OCI-LY7 (cell line): ENCODE measurements around the gene BZW2. TPM values are rescaled to one million over a fixed set of nuclear protein-coding genes. Genes with fewer than 3 reads are reported as not detected.

Experiments
- BruUV-seq: library from RNA; stranded (reverse); fragments of 400-500 nt; replicated peaks from 2 replicates; lab custom pipeline; 2021; lab: Mats Ljungman, UMichigan
- CTCF ChIA-PET: fragments of 300-600 bp; sonication (Branson Sonifier 250); formaldehyde crosslinking; loops from one replicate; lab custom pipeline; 2022; ENCODE audit warnings: antibody characterized with exemption; ENCODE audit not compliant: unreplicated experiment; lab: Charles Lee
- POLR2A ChIA-PET: fragments of 300-600 bp; sonication (Branson Sonifier 250); formaldehyde crosslinking; loops from one replicate; lab custom pipeline; 2022; ENCODE audit warnings: antibody characterized with exemption; lab: Charles Lee
- DNase-seq: peaks from one replicate; pipeline ENCODE4 v3.0.0-alpha.2; 2015; ENCODE audit warnings: low spot score
- H2AFZ ChIP-seq: fragments of 200-600 bp; sonication (generic), shearing (Covaris generic); 2 replicates; pipeline ENCODE4 v1.6.1; 2014; ENCODE audit warnings: mild to moderate bottlenecking, antibody characterized with exemption, low read length, moderate library complexity
- H3K27ac ChIP-seq: fragments of 200-600 bp; sonication (generic); 2 replicates; pipeline ENCODE4 v1.5.1; 2014; ENCODE audit warnings: mixed run types, low read depth, mild to moderate bottlenecking, moderate library complexity, low read length, inconsistent platforms; ENCODE audit not compliant: poor library complexity, severe bottlenecking
- H3K36me3 ChIP-seq: fragments of 200-600 bp; sonication (generic); 2 replicates; pipeline ENCODE4 v1.6.1; 2014; ENCODE audit warnings: mild to moderate bottlenecking, antibody characterized with exemption, low read length, moderate library complexity, mixed read lengths; ENCODE audit not compliant: insufficient read depth
- H3K4me1 ChIP-seq: fragments of 200-600 bp; sonication (generic); 2 replicates; pipeline ENCODE4 v1.5.1; 2014; ENCODE audit warnings: mild to moderate bottlenecking, low read length; ENCODE audit not compliant: insufficient read depth, poor library complexity, severe bottlenecking
- H3K4me2 ChIP-seq: fragments of 200-600 bp; sonication (generic); 2 replicates; pipeline ENCODE4 v1.6.1; 2014; ENCODE audit warnings: mild to moderate bottlenecking, low read length
- H3K4me3 ChIP-seq: fragments of 200-600 bp; sonication (generic); 2 replicates; pipeline ENCODE4 v1.5.1; 2014; ENCODE audit warnings: mild to moderate bottlenecking, low read depth, low read length; ENCODE audit not compliant: poor library complexity, severe bottlenecking
- H3K79me2 ChIP-seq: fragments of 200-600 bp; sonication (generic); 2 replicates; pipeline ENCODE4 v1.6.1; 2016; ENCODE audit warnings: low read depth, mild to moderate bottlenecking, low read length, moderate library complexity, mixed read lengths; ENCODE audit not compliant: insufficient read depth
- H3K9me2 ChIP-seq: fragments of 200-600 bp; sonication (generic); 2 replicates; pipeline ENCODE4 v1.6.1; 2016; ENCODE audit warnings: mild to moderate bottlenecking, low read length, mixed read lengths; ENCODE audit not compliant: insufficient read depth
- H3K9me3 ChIP-seq: fragments of 200-600 bp; sonication (generic); 2 replicates; pipeline ENCODE4 v1.6.1; 2014; ENCODE audit warnings: mild to moderate bottlenecking, mixed run types, low read length, mixed read lengths
- H4K20me1 ChIP-seq: fragments of 200-600 bp; sonication (generic); 2 replicates; pipeline ENCODE4 v1.6.1; 2014; ENCODE audit warnings: mild to moderate bottlenecking, antibody characterized with exemption, low read length, moderate library complexity, mixed read lengths; ENCODE audit not compliant: insufficient read depth
- EZH2phosphoT487 ChIP-seq: fragments of 200-600 bp; sonication (generic); IDR thresholded peaks from 2 replicates; pipeline ENCODE4 v1.6.1; 2018; ENCODE audit warnings: low read depth, borderline replicate concordance, mild to moderate bottlenecking, mixed run types, antibody characterized with exemption, low read length, moderate library complexity, mixed read lengths
- intact Hi-C: fragments of 100-400 bp; cut with micrococcal nuclease; formaldehyde crosslinking; loops from one replicate; pipeline ENCODE4 v1.10.0; 2022; ENCODE audit not compliant: unreplicated experiment
- total RNA-seq, 2 experiments: library from RNA; depleted of rRNA in 1 of 2; stranded (reverse); fragments of >200 nt in 1 of 2; shearing (Covaris generic) in 1 of 2; gene quantifications; 2 replicates each; pipeline ENCODE4 v1.2.3, GENCODE V29; 2014 to 2022
- TF ChIP-seq, protein P1 (sequence below): fragments of 200-600 bp; sonication (generic); conservative IDR thresholded peaks from 2 replicates; pipeline ENCODE4 v1.5.1; 2014; ENCODE audit warnings: mild to moderate bottlenecking, antibody characterized with exemption, low read length, moderate library complexity, mixed read lengths

The BZW2 gene
- total RNA-seq, 2 experiments from 2014 or later, result 66.8 to 75.2 TPM

DNA sequence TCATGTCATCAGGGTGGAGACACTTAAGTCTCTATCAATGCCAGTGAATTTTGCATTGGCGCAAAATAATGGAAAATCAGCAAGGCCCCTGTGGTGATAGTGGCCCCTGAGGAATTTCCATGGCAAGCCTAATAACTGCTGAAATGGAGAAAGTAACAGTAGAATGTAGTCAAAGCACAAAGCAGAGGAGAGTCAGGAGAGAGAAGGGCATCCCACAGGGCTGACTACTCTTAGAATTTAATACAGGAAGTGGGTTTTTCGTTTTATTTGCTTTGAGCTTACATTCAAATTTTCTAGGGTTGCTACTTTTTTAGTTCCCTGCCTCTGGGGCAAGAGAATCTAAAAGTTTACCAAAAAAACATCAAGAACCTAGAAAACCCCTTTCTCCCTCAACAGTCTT, 39.0 kb downstream of the BZW2 start:
- peak; percentile 27 for DNase-seq
- BruUV-seq, result no TSS peak
- peak overlapping the region; percentile 38 for H3K27ac ChIP-seq
- H3K4me3 ChIP-seq, result no peak overlapping the region
- intact Hi-C loops, result no loop called here
- no peak for TF ChIP-seq EZH2phosphoT487
- TF ChIP-seq, protein P1, sequence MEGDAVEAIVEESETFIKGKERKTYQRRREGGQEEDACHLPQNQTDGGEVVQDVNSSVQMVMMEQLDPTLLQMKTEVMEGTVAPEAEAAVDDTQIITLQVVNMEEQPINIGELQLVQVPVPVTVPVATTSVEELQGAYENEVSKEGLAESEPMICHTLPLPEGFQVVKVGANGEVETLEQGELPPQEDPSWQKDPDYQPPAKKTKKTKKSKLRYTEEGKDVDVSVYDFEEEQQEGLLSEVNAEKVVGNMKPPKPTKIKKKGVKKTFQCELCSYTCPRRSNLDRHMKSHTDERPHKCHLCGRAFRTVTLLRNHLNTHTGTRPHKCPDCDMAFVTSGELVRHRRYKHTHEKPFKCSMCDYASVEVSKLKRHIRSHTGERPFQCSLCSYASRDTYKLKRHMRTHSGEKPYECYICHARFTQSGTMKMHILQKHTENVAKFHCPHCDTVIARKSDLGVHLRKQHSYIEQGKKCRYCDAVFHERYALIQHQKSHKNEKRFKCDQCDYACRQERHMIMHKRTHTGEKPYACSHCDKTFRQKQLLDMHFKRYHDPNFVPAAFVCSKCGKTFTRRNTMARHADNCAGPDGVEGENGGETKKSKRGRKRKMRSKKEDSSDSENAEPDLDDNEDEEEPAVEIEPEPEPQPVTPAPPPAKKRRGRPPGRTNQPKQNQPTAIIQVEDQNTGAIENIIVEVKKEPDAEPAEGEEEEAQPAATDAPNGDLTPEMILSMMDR, result no peak
- H3K4me1 ChIP-seq, result peaks cover 22% of the 10 kb centered on the region
- H3K9me2 ChIP-seq, result no peaks in the 10 kb centered on the region
- H3K4me2 ChIP-seq, result peak overlapping the region; percentile 57
- no peaks in the 10 kb centered on the region for H4K20me1 ChIP-seq
- no peaks in the 10 kb centered on the region for H3K79me2 ChIP-seq
- H3K36me3 ChIP-seq, result peaks cover 97% of the 10 kb centered on the region
- CTCF ChIA-PET, result no interaction called here
- POLR2A ChIA-PET, result interaction anchor here (1.1 to 1.3 kb wide), 3 partner anchors 9 to 22 kb away, joined by 3 read pairs; no protein-coding TSS in a partner anchor
- no peak overlapping the region for H2AFZ ChIP-seq
- H3K9me3 ChIP-seq, result no peaks in the 10 kb centered on the region

DNA sequence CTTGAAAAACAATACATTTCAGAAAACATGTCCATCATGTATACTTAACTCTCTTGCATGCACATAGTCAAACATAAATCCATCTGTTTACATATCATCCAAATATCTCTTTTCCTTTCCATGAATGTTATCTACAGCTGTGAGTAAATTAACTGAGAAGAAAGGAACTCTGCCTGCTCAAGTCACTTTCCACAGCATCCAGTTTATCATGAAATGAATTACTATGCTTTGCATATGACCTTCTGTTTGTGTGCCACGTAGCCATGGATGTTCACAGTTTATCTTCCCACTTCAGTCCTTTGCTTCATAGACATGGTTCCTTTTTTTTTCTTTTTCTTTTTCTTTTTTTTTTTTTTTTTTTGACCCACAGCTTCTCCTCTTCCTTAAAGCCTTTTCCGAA, 39.6 kb downstream of the BZW2 start:
- DNase-seq, result no peak
- Histone ChIP-seq H4K20me1 (no peaks in the 10 kb centered on the region), H3K9me2 (no peaks in the 10 kb centered on the region), H3K36me3 (peaks cover 97% of the 10 kb centered on the region), H3K27ac (peak overlapping the region; percentile 38), H2AFZ (no peak overlapping the region), H3K4me1 (peaks cover 22% of the 10 kb centered on the region), H3K79me2 (no peaks in the 10 kb centered on the region), H3K9me3 (no peaks in the 10 kb centered on the region), H3K4me2 (peak overlapping the region; percentile 57; the same call in 1 of the 2 replicates), H3K4me3 (no peak overlapping the region)
- BruUV-seq, result no TSS peak
- ChIA-PET POLR2A (interaction anchor here (1.1 to 1.3 kb wide), 2 partner anchors 9 to 13 kb away, joined by 3 read pairs; no protein-coding TSS in a partner anchor), CTCF (no interaction called here)
- intact Hi-C loops, result no loop called here
- no peak for TF ChIP-seq EZH2phosphoT487
- TF ChIP-seq, protein P1, result no peak

DNA sequence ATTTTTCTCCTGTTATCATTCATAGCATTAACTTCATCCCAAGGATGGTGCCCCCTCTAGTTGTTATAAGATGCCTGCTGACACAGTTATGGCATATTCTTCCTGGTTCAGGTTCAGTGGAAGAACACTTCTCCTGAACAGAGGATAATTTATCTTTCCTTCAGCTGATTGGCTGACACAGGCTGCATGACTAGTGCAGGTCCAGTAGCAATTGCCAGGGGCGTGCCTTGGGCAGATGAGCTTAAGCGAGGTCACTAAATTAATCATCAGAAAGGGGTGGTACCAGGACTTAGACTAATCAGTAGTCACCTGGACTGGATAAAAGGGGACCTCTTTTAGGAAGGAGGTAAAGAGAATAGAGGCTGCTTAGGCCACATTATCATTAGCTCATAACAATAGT, 42.3 kb downstream of the BZW2 start:
- H3K36me3 ChIP-seq, result peaks cover 97% of the 10 kb centered on the region
- intact Hi-C loops, result no loop called here
- H3K4me3 ChIP-seq, result no peak overlapping the region
- no peaks in the 10 kb centered on the region for H4K20me1 ChIP-seq
- no peak overlapping the region for H2AFZ ChIP-seq
- H3K79me2 ChIP-seq, result no peaks in the 10 kb centered on the region
- DNase-seq, result no peak
- no peak overlapping the region for H3K27ac ChIP-seq
- CTCF ChIA-PET, result interaction anchor here (0.7 kb wide), 1 partner anchor 12 kb away, joined by 3 read pairs; no protein-coding TSS in a partner anchor
- no TSS peak for BruUV-seq
- H3K9me3 ChIP-seq, result no peaks in the 10 kb centered on the region
- H3K9me2 ChIP-seq, result no peaks in the 10 kb centered on the region
- TF ChIP-seq, protein P1, result no peak
- no peak for TF ChIP-seq EZH2phosphoT487
- H3K4me2 ChIP-seq, result no peak overlapping the region
- POLR2A ChIA-PET, result interaction anchor here (1.2 kb wide), 1 partner anchor 25 kb away, joined by 3 read pairs; no protein-coding TSS in a partner anchor
- peaks cover 22% of the 10 kb centered on the region for H3K4me1 ChIP-seq
